Esophagus muscularis mucosa (tissue), 4 donors: ENCODE data around the gene PERCC1. TPM values are rescaled to one million over a fixed set of nuclear protein-coding genes. Genes with fewer than 3 reads are reported as not detected.
A peak's percentile ranks its signal among the peaks of the same experiment; 100 is the strongest.

Experiments used
- DNase-seq: peaks from one replicate; pipeline ENCODE4 v3.0.0-alpha.2; 2017; ENCODE audit errors: extremely low spot score
- H3K27ac ChIP-seq, 4 donors: fragments of 200-600 bp; sonication (generic); replicated peaks in 1 of 4; 1 replicate in 3 of 4; 2 replicates in 1 of 4; pipeline ENCODE4 v1.5.1; 2016 to 2019; ENCODE audit warnings: mild to moderate bottlenecking in 1 of 4
- H3K27me3 ChIP-seq, 4 donors: fragments of 200-600 bp; sonication (generic); one replicate each; pipeline versions ENCODE4 v1.5.1 to v1.6.0; 2016 to 2019
- H3K36me3 ChIP-seq, 4 donors: fragments of 200-600 bp; sonication (generic); one replicate each; pipeline ENCODE4 v1.5.1; 2016 to 2019
- H3K4me1 ChIP-seq, 4 donors: fragments of 200-600 bp; sonication (generic); one replicate each; pipeline ENCODE4 v1.5.1; 2016 to 2019
- H3K4me3 ChIP-seq, 4 donors: fragments of 200-600 bp; sonication (generic); 1 replicate in 2 of 4; 2 replicates in 2 of 4; pipeline ENCODE4 v1.5.1; 2016 to 2019; ENCODE audit warnings: mild to moderate bottlenecking in 4 of 4, moderate library complexity in 1 of 4
- H3K9me3 ChIP-seq, 4 donors: fragments of 200-600 bp; sonication (generic); 1 replicate in 3 of 4; 2 replicates in 1 of 4; pipeline ENCODE4 v1.5.1; 2016 to 2019
- CTCF ChIP-seq, 3 experiments: fragments of 200-600 bp in 2 of 3; fragments of 450-650 bp in 1 of 3; sonication (generic) in 2 of 3; IDR thresholded peaks; one replicate each; pipeline ENCODE4 v1.5.1; 2017 to 2019; ENCODE audit warnings: antibody characterized with exemption in 3 of 3, mild to moderate bottlenecking in 2 of 3, moderate library complexity in 1 of 3
- EP300 ChIP-seq: sonication (generic); formaldehyde crosslinking; IDR thresholded peaks from one replicate; pipeline ENCODE4 v1.6.1; 2017; ENCODE audit warnings: antibody characterized with exemption
- POLR2A ChIP-seq: fragments of 450-650 bp; IDR thresholded peaks from one replicate; pipeline ENCODE4 v1.6.1; 2017; ENCODE audit warnings: antibody characterized with exemption, moderate library complexity, mild to moderate bottlenecking, low read depth
- POLR2AphosphoS5 ChIP-seq, 2 donors: sonication (generic); formaldehyde crosslinking; IDR thresholded peaks; one replicate each; pipeline ENCODE4 v1.6.1; 2017; ENCODE audit warnings: antibody characterized with exemption in 2 of 2
- WGBS: methylation state at CpG from one replicate; pipeline ENCODE4 v1.1.5; 2018; 5-methylcytosine and 5-hydroxymethylcytosine counted together
- intact Hi-C: fragments of 100-400 bp; cut with DNase I; formaldehyde crosslinking; loops from one replicate; pipeline ENCODE4 v1.15.1; 2023
- total RNA-seq, 4 donors: library from RNA; depleted of rRNA; stranded (reverse); fragments of >200 nt; gene quantifications; one replicate each; pipeline versions ENCODE4 v1.1.0 to v1.2.1, GENCODE V29; 2016

PERCC1 gene
- total RNA-seq, 4 donors from 2014 or later, result not detected

- Histone ChIP-seq H3K27ac (peak overlapping the region; percentile 89 to 97 (median 96)), H3K4me3 (no peak overlapping the region)
- no peak for DNase-seq
These were observed 8.8 kb upstream of the PERCC1 start for GRCh38 chr16:1422076-1422475.

GRCh38 chr16:1424028-1424427 lies 6.8 kb upstream of the PERCC1 start:
- no peaks in the 10 kb centered on the region for H3K9me3 ChIP-seq
- H3K36me3 ChIP-seq, result no peaks in the 10 kb centered on the region
- no peak overlapping the region for H3K27ac ChIP-seq
- H3K27me3 ChIP-seq, result peaks cover 0 to 9% (median 0%) of the 10 kb centered on the region in 4 donors
- DNase-seq, result no peak
- intact Hi-C loops, result no loop called here
- H3K4me1 ChIP-seq, result peaks cover 14 to 33% (median 31%) of the 10 kb centered on the region in 4 donors
- TF ChIP-seq EP300, result no peak
- no peak overlapping the region for H3K4me3 ChIP-seq
- 96% methylated on average over 12 of the region's 12 CpGs for WGBS

More at GRCh38 chr16:1422076-1422475, 8.8 kb upstream of the PERCC1 start:
- WGBS, result 88% methylated on average over 10 of the region's 10 CpGs
- TF ChIP-seq EP300, result no peak
- no peak for TF ChIP-seq CTCF (IDR thresholded peaks at IDR 0.05)
- TF ChIP-seq POLR2A, result no peak
- TF ChIP-seq POLR2AphosphoS5 (IDR thresholded peaks at IDR 0.05), result no peak
- intact Hi-C loops, result no loop called here
- Histone ChIP-seq H3K9me3 (no peaks in the 10 kb centered on the region), H3K4me1 (peaks cover 14 to 41% (median 31%) of the 10 kb centered on the region in 4 donors), H3K36me3 (peaks cover 0 to 10% (median 4%) of the 10 kb centered on the region in 4 donors), H3K27me3 (no peaks in the 10 kb centered on the region)

DNA sequence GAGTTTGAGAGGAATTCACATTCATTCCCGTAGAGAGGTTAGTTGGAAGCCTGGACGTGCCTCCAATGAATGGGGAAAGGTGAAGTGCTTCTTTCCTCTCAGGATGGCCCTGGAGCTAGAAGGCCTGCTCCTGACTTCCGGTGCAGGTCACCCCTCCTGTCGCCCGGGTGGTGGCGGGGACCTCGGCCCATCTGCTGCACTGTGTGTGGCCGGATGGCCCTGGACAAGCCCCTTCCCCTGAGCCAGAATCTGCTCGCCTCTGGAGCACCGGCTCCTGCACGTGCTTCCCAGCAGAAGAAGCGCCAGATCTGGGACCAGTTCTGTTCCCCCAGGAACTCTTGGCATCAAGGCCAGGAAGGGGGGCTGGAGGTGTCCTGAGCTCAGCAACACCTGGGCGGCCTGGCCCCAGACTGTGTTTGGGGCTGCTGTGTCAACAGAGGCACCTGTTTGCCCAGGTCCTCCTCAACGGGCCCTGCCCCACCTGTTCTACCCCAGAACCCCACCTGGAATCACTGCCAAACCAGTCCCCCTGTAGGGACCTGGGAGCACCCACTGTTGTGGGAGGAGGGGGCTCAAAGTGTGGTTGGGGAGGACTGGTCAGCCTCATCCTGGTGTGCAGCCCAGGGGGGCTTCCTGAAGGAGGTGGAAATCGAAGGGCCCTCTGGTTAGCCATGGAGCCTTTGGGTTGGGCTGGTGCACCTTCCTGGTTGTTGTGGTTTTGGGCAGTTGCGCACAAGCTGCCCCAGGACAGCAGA lies 5.1 kb upstream of the PERCC1 start:
- WGBS, result 78% methylated on average over 7 of the region's 16 CpGs
- Histone ChIP-seq H3K27me3 (peaks cover 0 to 21% (median 0%) of the 10 kb centered on the region in 4 donors), H3K4me3 (no peak overlapping the region), H3K4me1 (peaks cover 4 to 19% (median 17%) of the 10 kb centered on the region in 4 donors), H3K9me3 (no peaks in the 10 kb centered on the region), H3K27ac (no peak overlapping the region), H3K36me3 (no peaks in the 10 kb centered on the region)
- no peak for DNase-seq
- no peak for TF ChIP-seq EP300
- TF ChIP-seq CTCF (IDR thresholded peaks at IDR 0.05), result no peak
- TF ChIP-seq POLR2AphosphoS5 (IDR thresholded peaks at IDR 0.05), result no peak
- intact Hi-C loops, result no loop called here

GRCh38 chr16:1426734-1427471 lies 4.0 kb upstream of the PERCC1 start:
- peaks cover 0 to 11% (median 9%) of the 10 kb centered on the region in 4 donors for H3K4me1 ChIP-seq
- 89% methylated on average over 19 of the region's 42 CpGs for WGBS
- intact Hi-C loops, result no loop called here

More at GRCh38 chr16:1426734-1427471, 4.0 kb upstream of the PERCC1 start:
- Histone ChIP-seq H3K9me3 (no peaks in the 10 kb centered on the region), H3K27ac (no peak overlapping the region), H3K27me3 (peaks cover 0 to 25% (median 0%) of the 10 kb centered on the region in 4 donors), H3K36me3 (no peaks in the 10 kb centered on the region), H3K4me3 (no peak overlapping the region)
- no peak for TF ChIP-seq POLR2A
- no peak for TF ChIP-seq CTCF (IDR thresholded peaks at IDR 0.05)
- no peak for TF ChIP-seq POLR2AphosphoS5 (IDR thresholded peaks at IDR 0.05)
- no peak for TF ChIP-seq EP300
- no peak for DNase-seq
